Measurements from ENCODE around the gene SEMA6D.

- no peak for TF ChIP-seq POLR2A (IDR thresholded peaks at IDR 0.05)
- TF ChIP-seq, protein P1, sequence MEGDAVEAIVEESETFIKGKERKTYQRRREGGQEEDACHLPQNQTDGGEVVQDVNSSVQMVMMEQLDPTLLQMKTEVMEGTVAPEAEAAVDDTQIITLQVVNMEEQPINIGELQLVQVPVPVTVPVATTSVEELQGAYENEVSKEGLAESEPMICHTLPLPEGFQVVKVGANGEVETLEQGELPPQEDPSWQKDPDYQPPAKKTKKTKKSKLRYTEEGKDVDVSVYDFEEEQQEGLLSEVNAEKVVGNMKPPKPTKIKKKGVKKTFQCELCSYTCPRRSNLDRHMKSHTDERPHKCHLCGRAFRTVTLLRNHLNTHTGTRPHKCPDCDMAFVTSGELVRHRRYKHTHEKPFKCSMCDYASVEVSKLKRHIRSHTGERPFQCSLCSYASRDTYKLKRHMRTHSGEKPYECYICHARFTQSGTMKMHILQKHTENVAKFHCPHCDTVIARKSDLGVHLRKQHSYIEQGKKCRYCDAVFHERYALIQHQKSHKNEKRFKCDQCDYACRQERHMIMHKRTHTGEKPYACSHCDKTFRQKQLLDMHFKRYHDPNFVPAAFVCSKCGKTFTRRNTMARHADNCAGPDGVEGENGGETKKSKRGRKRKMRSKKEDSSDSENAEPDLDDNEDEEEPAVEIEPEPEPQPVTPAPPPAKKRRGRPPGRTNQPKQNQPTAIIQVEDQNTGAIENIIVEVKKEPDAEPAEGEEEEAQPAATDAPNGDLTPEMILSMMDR (IDR thresholded peaks at IDR 0.05): no peak
These were observed 51.4 kb downstream of the SEMA6D start for GRCh38 chr15:47768735-47769134.

Data from right lobe of liver (tissue), 4 donors.